HG03159 (cell line): Measurements from ENCODE around the gene HHAT.
A peak's percentile ranks its signal among the peaks of the same experiment; 100 is the strongest.

ENCODE experiments used
- ATAC-seq: cut with Tn5 transposase; IDR thresholded peaks from one replicate; pipeline ENCODE4 v1.9.1; 2021; ENCODE audit warnings: mild to moderate bottlenecking, moderate library complexity; ENCODE audit not compliant: unreplicated experiment

The HHAT gene

GRCh38 chr1:210663730-210664573 lies 335.2 kb downstream of the HHAT start:
- no peak for ATAC-seq

GRCh38 chr1:210669951-210670350 lies 341.2 kb downstream of the HHAT start:
- no peak for ATAC-seq

GRCh38 chr1:210674151-210674550 lies 345.4 kb downstream of the HHAT start:
- no peak for ATAC-seq

GRCh38 chr1:210676539-210676938 lies 347.8 kb downstream of the HHAT start:
- ATAC-seq = no peak

- ATAC-seq = peak; percentile 73
Observed at GRCh38 chr1:210677533-210677932, 348.8 kb downstream of the HHAT start.

- ATAC-seq = no peak
Observed at GRCh38 chr1:210678306-210678705, 349.6 kb downstream of the HHAT start.

GRCh38 chr1:210681158-210681557 lies 352.5 kb downstream of the HHAT start:
- no peak for ATAC-seq

GRCh38 chr1:210683403-210684047 lies 354.8 kb downstream of the HHAT start:
- no peak for ATAC-seq

- ATAC-seq = peak; percentile 86
Observed at GRCh38 chr1:210684466-210685294, 356.0 kb downstream of the HHAT start.

GRCh38 chr1:210685295-210685650 lies 356.6 kb downstream of the HHAT start:
- no peak for ATAC-seq

- ATAC-seq = no peak
Observed at GRCh38 chr1:210686841-210687240, 358.1 kb downstream of the HHAT start.

- ATAC-seq = no peak
Observed at GRCh38 chr1:210687582-210688279, 359.0 kb downstream of the HHAT start.

- ATAC-seq = no peak
Observed at GRCh38 chr1:210688512-210689234, 360.0 kb downstream of the HHAT start.

GRCh38 chr1:210689826-210690225 lies 361.1 kb downstream of the HHAT start:
- ATAC-seq = no peak

GRCh38 chr1:210690236-210690635 lies 361.5 kb downstream of the HHAT start:
- no peak for ATAC-seq

GRCh38 chr1:210691039-210691610 lies 362.4 kb downstream of the HHAT start:
- no peak for ATAC-seq

GRCh38 chr1:210692796-210693195 lies 364.1 kb downstream of the HHAT start:
- peak; percentile 49 for ATAC-seq

GRCh38 chr1:210695026-210695425 lies 366.3 kb downstream of the HHAT start:
- no peak for ATAC-seq

GRCh38 chr1:210696709-210697108 lies 368.0 kb downstream of the HHAT start:
- peak; percentile 93 for ATAC-seq

- ATAC-seq = no peak
Observed at GRCh38 chr1:210697185-210697584, 368.5 kb downstream of the HHAT start.
